GM18507 (cell line): ENCODE data around the gene TLN1.

ENCODE experiments used
- DNase-seq: peaks from one replicate; pipeline ENCODE4 v3.0.0; 2011; ENCODE audit warnings: low read depth; ENCODE audit not compliant: insufficient read length; ENCODE audit errors: extremely low spot score
- FAIRE-seq: peaks from 2 replicates; lab custom pipeline; 2011; peaks lifted over from hg19 to GRCh38; lab: Jason Lieb, UNC

The TLN1 gene

DNA sequence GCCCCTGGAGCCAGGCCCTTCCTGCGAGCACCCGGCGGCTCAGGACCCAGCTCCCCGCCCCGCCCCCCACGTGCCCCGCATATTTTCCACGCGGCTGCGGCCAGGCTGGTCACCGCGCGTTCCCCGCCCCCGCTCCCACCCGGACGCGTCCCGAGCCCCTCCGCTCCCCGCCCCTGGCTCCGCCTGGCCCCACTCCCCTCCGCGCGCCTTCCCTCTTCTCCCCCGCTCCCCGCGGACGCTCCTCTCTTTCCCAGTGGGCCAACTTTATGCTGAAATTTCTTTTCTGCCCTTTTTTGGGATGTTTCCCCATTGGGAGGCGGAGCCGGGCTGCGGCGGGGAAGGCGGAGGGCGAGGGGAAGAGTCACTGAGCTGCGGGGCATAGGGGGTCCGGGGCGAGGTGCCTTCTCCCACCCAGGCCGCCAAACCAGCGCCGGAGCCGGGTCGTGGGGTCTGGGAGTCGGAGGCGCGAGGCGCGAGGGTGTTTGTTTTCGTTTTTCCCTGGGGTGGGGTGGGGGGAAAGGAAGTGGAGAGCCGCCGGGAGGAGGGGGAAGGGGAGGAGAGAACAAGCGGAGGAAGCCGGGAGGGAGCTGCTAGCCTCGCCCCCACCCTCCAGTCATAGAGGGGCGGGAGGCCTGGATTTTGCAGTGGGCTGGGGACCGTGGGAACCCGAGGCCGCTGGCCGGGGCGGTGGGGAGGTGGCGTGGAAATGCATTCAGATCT lies 41.2 kb downstream of the TLN1 start:
- no peak for FAIRE-seq
- no peak for DNase-seq

DNA sequence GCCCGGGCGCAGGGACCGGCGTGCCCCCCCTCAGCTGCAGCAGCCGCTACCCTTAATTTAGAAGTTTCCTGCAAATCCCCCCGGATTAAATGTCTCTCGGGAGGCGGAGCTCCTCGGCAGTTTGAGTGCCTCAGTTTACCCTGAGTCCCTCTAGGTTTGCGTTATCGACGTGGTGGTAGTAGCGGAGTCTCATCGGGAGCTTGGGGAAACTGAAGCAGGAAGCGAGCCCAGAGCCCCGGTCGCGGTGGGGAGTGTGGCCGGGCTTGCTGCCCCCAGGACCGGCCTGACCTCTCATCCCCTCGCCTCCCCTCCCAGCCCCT lies 41.7 kb downstream of the TLN1 start:
- FAIRE-seq (no peak), DNase-seq (peak; percentile 29)

DNA sequence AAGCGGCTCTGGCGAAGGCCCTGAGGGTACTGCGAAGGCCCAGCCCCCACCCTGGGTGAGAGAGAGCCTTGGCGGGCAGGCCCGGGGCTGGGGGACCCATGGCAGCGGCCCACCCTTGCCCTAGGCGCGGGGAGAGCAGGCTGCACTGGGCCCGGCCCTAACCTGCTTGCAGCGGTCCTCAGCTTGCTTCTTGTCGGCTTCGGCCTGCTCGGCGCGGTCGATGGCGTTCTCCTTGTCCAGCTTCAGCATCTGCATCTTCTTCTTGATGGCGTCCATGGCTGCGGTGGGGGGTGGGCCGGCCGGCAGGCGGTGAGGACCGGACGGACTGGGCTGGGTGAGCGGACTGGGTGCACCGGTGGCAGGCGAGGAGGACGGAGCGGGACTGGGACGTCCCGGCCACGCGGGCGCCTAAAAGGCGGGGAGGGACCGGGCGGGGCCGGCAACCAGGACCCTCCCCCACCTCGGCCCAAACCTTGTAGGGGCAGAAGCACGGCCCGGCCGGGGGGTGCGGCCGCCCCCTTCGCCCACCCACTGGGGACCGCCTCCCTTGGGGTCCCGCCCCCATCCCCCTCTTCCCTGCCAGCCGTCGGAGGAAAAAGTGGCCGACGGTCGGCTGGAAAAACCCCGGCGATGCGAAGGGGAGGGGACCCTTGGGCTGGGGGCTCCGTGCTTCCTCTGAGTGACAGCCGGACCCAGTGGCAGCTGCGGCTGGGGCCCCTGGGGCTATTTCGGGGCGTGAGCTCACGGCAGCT lies 42.3 kb downstream of the TLN1 start, which contains the start of gene TPM2:
TPM2 (minus strand) TSS at position 384 of the 752 bp plus-strand sequence; CDS start at position 276, 108 bp downstream.
- FAIRE-seq: no peak
- no peak for DNase-seq

DNA sequence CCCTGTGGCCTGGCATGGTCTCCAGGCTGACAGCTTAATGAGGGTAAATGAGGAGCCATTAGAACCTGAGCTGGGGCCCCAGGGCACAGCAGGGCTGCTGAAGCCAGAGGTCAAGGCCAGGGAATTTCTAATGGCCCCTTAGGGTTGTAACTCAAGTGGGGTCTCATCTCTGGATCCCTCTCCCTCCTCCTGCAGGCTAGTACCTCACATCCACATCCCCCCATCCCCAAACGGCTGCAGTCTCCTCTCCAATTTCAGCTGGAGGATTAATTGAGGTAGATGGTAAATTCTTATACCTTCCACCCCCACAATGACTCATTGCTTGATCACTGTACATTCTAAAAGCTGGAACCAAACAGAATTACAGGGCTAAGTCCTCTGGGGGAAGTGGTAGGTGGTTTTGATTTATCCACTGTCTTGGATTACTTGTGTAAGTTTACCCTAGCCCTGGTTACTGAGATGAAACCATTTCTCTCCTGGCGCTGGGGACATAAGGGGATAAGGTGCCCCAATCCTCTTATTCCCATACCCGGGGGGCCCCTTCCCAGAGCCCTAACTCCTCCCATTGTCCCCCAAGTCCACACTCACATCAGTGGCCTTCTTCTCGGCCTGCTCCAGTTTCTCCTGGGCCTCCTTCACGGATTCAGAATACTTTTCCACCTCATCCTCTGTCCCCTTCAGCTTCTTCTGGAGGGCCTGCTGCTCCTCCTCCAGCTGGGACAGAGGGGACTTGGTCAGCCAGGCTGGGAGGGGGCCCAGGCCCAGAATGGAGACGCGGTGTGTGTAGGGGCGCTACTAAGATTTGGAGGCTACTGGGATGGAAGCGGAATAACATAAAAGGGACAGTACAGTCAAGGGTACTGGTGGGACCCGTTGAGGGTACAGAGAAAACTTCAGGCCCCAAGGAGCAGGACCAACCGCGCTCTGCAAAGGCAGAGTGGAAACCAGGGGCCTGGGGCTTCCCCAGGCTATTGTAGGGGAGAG lies 43.1 kb downstream of the TLN1 start:
- FAIRE-seq: no peak
- DNase-seq: no peak

DNA sequence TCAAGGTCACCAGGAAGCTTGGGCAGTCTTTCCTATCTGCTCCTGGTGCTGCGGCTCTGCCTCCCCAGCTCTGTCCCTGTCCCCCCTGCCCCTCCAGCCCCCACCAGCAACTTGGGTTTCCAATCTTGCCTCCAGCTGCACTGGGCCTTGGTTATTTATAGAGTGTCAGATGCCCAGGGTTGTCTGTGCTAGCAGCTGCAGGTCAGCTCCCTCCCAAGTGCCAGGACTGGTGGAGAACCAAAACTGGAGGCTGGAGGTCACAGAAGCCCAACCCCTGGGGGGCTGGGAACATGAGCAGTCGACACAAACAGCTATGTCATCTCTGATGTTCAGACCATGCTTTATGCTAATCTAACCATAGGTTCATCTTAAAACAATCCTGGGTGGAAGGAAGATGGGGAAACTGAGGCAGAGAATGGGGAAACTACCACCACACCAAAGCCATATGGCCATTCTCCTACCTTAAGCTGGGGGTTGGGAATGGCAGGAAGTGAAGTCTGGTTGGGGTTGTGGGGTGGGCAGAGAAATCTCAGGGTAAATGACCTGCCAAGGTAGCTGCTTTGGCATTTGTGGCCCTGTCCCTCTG lies 43.9 kb downstream of the TLN1 start:
- no peak for DNase-seq
- no peak for FAIRE-seq

DNA sequence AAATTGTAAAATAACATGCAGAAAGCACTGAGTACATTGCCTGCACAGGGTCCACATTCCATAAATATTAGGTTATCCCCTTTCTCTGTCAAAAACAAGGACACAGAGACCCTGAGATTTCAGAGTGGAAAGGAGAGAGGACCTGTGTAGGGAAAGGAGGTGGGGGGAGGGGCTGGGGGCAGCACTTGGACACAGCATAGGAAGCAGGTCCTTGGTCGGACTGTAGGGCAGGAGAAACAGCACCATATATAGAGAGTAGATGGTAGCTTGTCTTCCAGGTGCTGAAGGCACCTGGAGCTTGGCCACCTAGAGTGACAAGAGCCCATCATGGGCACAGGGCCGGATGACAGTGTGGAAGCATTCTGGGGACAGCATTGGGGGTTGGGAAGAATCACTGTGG lies 44.7 kb downstream of the TLN1 start:
- FAIRE-seq (no peak), DNase-seq (no peak)

DNA sequence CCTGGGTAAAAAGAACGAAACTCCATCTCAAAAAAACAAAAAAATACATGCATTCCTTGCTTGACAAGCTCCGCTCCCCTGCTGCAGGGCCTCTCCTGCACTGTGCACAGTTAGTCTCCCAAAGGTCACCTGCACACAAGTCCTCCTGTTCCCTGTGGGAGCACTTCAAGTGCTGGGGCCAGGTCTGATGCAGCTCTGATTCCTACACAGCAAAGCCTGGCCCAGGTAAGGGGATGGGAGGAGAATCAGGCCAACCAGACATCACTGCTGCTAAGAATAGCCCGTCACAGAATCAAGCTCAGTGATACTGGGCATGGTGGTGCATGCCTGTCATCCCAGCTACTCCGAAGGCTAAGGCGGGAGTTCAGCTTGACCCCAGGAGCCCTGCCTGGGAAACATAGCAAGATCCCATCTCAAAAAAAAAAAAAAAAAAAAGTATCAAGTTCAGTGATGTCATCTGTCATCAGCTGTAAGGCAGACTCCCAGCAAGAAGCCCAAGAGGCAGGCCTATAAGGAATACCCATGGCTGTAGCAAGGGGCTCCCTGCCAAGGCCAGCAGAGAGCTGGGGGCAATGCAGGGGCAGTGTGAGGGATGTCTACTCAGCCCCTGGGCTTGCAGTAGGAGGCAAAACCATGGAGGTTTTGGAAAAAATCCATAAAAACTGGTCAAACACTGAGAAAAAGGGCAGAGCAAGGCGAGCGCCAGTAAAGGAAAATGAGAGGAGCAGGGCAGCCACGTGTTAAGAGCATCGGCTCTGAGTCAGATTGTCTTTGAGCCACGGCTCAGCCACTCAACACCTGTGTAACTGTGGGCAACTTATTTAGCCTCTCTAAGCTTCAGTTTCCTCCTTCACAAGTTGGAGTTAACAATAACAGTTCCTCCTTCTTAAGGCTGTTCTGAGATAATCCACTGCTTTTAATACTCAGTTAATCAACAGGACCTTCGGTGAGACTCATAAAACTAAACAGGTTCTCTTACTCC lies 45.5 kb downstream of the TLN1 start:
- no peak for FAIRE-seq
- DNase-seq: no peak

DNA sequence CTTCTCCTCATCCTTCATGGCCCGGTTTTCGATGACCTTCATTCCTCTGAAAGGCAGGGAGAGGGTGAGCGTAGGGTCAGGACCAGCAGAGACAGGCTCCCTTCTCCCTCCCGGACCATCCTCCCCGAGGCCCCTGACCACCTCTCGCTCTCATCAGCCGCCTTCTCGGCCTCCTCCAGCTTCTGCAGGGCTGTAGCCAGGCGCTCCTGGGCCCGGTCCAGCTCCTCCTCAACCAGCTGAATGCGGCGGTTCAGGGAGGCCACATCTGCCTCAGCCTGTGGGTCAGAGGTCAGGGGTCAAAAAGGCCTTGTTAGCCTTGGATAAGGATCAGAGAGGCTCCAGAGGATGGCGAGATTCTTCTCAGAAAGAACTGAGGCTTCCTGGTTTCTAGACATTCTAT lies 46.5 kb downstream of the TLN1 start:
- DNase-seq: no peak
- no peak for FAIRE-seq

DNA sequence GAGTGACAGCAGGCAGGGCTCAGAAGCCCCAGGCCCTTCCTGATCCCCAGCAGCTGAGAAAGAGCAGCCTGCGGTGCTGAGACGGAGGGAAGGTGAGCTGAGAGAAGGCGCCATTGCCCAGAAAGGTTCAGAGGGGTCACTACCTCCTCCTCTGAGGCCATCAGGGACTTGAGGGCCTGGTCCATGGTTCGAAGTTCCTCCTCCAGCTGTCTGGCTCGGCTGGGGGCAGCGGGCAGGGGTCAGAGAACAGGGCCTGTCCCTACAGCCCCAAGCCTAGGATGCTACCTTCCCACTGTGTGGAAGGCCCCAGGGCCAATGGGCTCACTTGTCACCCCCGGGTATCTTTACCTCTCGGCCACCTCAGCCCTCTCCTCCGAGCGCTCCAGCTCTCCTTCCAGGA lies 47.1 kb downstream of the TLN1 start:
- FAIRE-seq (no peak), DNase-seq (no peak)

DNA sequence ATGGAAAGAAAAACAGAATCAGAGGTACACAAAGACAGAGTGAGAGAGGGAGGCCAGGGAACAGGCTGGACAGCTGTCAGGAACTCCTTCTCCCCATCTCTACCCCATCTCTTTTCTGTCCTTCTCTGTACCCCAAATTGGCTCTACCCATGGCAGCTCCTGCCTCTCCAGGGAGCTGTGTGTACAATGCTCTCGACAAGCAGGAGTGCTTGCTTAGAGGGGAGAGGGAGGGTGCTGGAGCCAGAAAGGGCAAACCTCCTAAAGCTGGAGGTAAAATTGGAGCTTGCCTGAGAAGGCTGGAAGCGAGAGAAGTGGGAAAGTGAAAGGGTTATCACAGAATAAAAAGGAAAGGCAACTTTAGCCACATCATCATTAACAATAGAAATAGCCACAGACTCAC lies 48.7 kb downstream of the TLN1 start:
- DNase-seq: no peak
- no peak for FAIRE-seq

DNA sequence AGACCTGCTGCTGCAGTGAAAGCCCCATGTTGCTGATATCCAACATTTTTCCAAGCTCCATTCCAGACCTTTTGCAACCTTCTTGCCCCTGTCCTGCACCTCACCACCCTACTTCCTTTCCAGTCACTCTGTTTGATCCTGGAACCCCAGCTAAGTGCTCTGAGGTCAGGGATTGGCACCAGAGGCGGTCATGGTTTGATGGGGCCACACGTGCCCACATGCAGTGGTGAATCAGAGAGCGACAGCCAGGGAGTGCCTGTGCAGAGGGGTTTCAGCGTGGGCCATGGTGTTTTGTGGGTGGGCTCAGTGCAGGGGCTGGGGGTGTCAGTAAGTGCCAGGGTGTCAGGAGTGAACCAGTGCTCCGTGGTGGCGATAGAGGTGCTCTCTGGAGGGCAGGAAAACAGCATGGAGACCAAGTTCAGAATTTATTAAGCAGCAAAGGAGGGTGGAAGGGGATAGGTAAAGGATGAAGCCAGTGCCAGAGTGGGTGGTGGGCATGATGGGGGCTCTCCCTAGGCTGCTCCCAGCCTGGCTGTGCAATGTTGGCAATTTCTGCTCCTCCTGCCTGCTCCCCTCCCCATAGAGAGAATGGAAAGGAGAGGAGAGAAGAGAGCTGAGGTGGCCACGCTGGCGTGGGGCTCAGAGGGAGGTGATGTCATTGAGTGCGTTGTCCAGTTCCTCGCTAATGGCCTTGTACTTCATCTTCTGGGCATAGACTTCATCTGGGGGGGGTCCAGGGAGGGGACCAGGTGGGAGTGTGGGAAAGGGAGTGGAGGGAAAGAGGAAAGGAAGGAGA lies 49.3 kb downstream of the TLN1 start:
- DNase-seq: no peak
- no peak for FAIRE-seq

DNA sequence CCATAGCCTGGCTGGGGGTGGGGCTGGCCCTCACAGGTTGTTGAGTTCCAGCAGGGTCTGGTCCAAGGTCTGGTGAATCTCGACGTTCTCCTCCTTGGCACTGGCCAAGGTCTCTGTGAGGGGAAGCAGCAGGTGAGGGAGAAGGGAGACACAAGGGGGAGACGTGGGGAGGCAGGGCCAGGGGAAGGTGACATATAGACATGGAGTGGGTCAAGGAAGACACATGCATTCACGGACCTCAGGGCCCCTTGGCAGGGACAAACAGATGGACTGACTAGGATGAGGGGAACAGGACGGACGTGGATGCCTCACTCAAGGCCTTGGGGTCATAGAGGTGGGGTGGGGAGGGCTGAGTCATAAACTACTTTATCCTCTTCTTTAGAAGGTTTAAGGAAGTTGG lies 49.9 kb downstream of the TLN1 start:
- FAIRE-seq: no peak

DNA sequence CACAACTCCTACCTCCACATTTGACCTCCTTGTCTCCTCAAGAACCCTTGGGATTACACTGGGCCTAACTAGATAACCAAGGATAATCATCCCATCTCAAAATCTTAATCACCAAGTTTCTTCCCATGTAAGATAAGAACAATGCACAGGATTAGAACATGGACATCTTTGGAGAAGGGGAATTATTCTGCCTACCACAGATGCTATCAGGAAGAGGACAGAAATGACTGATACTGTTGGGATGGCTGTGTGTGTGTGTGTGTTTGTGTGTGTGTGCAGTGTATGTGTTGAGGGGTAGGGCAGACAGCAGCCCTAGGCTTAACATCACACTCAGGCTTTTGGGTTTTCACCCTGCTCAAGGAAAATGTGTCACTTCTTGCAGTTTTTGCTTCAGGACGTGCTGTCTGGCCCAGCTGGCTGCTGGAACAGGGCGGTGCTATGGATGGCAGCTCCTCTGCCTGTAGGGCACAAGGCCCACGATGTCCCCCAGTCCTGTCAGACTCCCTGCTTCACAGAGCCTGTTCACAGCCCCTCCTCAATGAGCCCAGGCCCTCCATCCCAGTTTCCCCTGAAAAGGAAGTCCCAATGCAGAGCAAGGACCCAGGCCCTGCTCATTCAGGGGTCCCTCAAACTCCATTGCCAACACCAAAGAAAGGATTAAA lies 50.5 kb downstream of the TLN1 start:
- FAIRE-seq (peak; percentile 5), DNase-seq (no peak)

More for the DNA sequence above, 49.9 kb downstream of the TLN1 start:
- DNase-seq: no peak

DNA sequence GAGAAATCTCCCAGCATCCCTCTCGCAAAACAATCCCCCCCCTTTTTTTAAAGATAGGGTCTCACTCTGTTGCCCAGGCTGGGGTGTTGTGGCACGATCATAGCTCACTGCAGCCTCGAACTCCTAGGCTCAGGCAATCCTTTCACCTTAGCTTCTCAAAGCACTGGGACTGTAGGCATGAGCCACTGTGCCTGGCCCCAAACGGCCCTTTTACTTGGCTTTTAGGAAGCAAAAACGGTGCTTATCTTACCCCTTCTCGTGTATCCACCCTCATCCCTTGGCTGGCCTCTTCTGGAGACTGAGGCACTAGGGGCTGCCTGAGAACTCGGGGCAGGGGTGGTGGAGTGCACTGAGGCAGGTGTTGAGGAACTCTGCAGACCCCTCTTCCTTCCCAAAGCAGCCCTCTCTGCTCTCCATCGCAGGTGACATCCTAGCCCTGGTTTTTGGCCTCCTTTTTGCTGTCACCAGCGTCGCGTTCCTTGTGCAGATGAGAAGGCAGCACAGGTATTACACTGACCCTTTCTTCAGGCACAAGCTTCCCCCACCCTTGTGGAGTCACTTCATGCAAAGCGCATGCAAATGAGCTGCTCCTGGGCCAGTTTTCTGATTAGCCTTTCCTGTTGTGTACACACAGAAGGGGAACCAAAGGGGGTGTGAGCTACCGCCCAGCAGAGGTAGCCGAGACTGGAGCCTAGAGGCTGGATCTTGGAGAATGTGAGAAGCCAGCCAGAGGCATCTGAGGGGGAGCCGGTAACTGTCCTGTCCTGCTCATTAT lies 51.5 kb downstream of the TLN1 start:
- FAIRE-seq (peak; percentile 49), DNase-seq (no peak)

DNA sequence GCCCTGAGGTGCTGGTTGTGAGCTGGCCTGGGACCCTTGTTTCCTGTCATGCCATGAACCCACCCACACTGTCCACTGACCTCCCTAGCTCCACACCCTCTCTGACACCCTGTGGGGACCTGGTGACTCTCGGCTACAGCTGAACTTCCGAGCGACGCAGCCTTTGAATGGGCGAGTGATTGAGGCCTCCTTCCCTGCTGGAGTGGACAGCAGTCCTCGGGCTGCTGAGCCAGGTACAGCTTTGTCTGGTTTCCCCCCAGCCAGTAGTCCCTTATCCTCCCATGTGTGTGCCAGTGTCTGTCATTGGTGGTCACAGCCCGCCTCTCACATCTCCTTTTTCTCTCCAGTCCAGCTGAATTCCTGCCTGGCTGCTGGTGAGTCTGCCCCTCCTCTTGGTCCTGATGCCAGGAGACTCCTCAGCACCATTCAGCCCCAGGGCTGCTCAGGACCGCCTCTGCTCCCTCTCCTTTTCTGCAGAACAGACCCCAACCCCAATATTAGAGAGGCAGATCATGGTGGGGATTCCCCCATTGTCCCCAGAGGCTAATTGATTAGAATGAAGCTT lies 52.1 kb downstream of the TLN1 start:
- FAIRE-seq: no peak

DNA sequence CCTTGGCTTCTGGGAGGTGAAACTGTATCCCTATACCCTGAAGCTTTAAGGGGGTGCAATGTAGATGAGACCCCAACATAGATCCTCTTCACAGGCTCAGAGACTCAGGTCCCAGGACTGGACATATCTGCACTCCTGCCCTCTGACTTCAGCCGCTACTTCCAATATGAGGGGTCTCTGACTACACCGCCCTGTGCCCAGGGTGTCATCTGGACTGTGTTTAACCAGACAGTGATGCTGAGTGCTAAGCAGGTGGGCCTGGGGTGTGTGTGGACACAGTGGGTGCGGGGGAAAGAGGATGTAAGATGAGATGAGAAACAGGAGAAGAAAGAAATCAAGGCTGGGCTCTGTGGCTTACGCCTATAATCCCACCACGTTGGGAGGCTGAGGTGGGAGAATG lies 52.9 kb downstream of the TLN1 start:
- no peak for DNase-seq
- FAIRE-seq: no peak

More for the DNA sequence above, 52.1 kb downstream of the TLN1 start:
- DNase-seq: no peak
